K562 (cell line): ENCODE data around the gene NT5DC2. TPM values are rescaled to one million over a fixed set of nuclear protein-coding genes. Genes with fewer than 3 reads are reported as not detected.

Source experiments
- BRD4 ChIP-seq: fragments of 200-600 bp; sonication (generic); IDR thresholded peaks from 2 replicates; pipeline ENCODE4 v1.6.1; 2017; ENCODE audit warnings: inconsistent platforms
- FOXA3 ChIP-seq, 2 experiments: fragments of 450-650 bp in 1 of 2; sonication (generic) in 1 of 2; formaldehyde crosslinking; IDR thresholded peaks in 1 of 2; conservative IDR thresholded peaks in 1 of 2; 2 replicates each; pipeline versions ENCODE4 v1.4.0 to v1.8.0; 2020 to 2022; ENCODE audit warnings: mild to moderate bottlenecking in 2 of 2, missing genetic modification reagents in 1 of 2
- FOXP1 ChIP-seq: sonication (generic); formaldehyde crosslinking; IDR thresholded peaks from 2 replicates; pipeline ENCODE4 v1.8.0; 2022; ENCODE audit warnings: mild to moderate bottlenecking, missing genetic modification reagents
- JUND ChIP-seq, 2 experiments: IDR thresholded peaks; 2 replicates in 1 of 2; 3 replicates in 1 of 2; pipeline ENCODE4 v1.6.1; 2011; ENCODE audit warnings: borderline replicate concordance in 2 of 2, low read depth in 2 of 2, low read length in 2 of 2, improper control_type of control experiment in 1 of 2, missing biosample characterization in 1 of 2, missing genetic modification characterization in 1 of 2, missing genetic modification reagents in 1 of 2
- KAT7 ChIP-seq: sonication (generic); formaldehyde crosslinking; IDR thresholded peaks from 2 replicates; pipeline ENCODE4 v1.8.0; 2022; ENCODE audit warnings: missing genetic modification reagents, mild to moderate bottlenecking, borderline replicate concordance
- KDM2B ChIP-seq: fragments of 250-450 bp; sonication (Bioruptor Pico); IDR thresholded peaks from 2 replicates; pipeline ENCODE4 v1.8.0; 2021; ENCODE audit warnings: mild to moderate bottlenecking, moderate library complexity
- KHSRP ChIP-seq: fragments of 450-650 bp; IDR thresholded peaks from 2 replicates; pipeline ENCODE4 v1.6.1; 2017
- MAZ ChIP-seq, 2 experiments: fragments of 450-650 bp in 1 of 2; sonication (generic) in 1 of 2; formaldehyde crosslinking; IDR thresholded peaks in 1 of 2; conservative IDR thresholded peaks in 1 of 2; 2 replicates each; pipeline versions ENCODE4 v1.4.0 to v1.5.0; 2020; ENCODE audit warnings: mild to moderate bottlenecking in 1 of 2, missing genetic modification reagents in 1 of 2
- PRPF4 ChIP-seq: fragments of 200-400 bp; formaldehyde crosslinking; IDR thresholded peaks from one replicate; pipeline ENCODE4 v1.6.1; 2017; ENCODE audit warnings: low read length, low read depth, mild to moderate bottlenecking; ENCODE audit not compliant: insufficient read depth, poor library complexity, severe bottlenecking
- RBM17 ChIP-seq: fragments of 200-400 bp; formaldehyde crosslinking; IDR thresholded peaks from 2 replicates; pipeline ENCODE4 v1.6.1; 2017; ENCODE audit warnings: low read depth, mild to moderate bottlenecking, low read length, borderline replicate concordance
- SLC30A9 ChIP-seq: fragments of 250-450 bp; sonication (Bioruptor Pico); IDR thresholded peaks from 2 replicates; pipeline ENCODE4 v1.8.0; 2022; ENCODE audit warnings: mild to moderate bottlenecking, moderate library complexity
- SP1 ChIP-seq: sonication (generic); formaldehyde crosslinking; IDR thresholded peaks from 2 replicates; pipeline ENCODE4 v1.8.1; 2022; ENCODE audit warnings: mild to moderate bottlenecking, missing genetic modification reagents
- VEZF1 ChIP-seq: fragments of 200-800 bp; sonication (Bioruptor generic); IDR thresholded peaks from 2 replicates; pipeline ENCODE4 v1.6.1; 2017; ENCODE audit warnings: missing genetic modification characterization, missing compliant biosample characterization
- ZBED1 ChIP-seq: IDR thresholded peaks from 2 replicates; pipeline ENCODE4 v1.6.1; 2014
- ZBTB17 ChIP-seq: fragments of 450-650 bp; formaldehyde crosslinking; IDR thresholded peaks from 2 replicates; pipeline ENCODE4 v1.4.0; 2020; ENCODE audit warnings: mild to moderate bottlenecking
- ZFP1 ChIP-seq: fragments of 450-650 bp; formaldehyde crosslinking; IDR thresholded peaks from 2 replicates; pipeline ENCODE4 v1.4.0; 2020; ENCODE audit warnings: mild to moderate bottlenecking, mixed read lengths
- ZNF253 ChIP-seq: fragments of 250-450 bp; sonication (Bioruptor Pico); conservative IDR thresholded peaks from 2 replicates; pipeline ENCODE4 v1.6.1; 2021; ENCODE audit warnings: mild to moderate bottlenecking
- ZNF324 ChIP-seq: fragments of 250-450 bp; sonication (Bioruptor Pico); IDR thresholded peaks from 2 replicates; pipeline ENCODE4 v1.4.0; 2020; ENCODE audit warnings: mild to moderate bottlenecking
- ZNF449 ChIP-seq: fragments of 250-450 bp; sonication (Bioruptor Pico); IDR thresholded peaks from 2 replicates; pipeline ENCODE4 v1.8.0; 2022; ENCODE audit warnings: moderate library complexity, mild to moderate bottlenecking, inconsistent platforms
- ZNF766 ChIP-seq: fragments of 200-800 bp; sonication (Bioruptor generic); conservative IDR thresholded peaks from 2 replicates; pipeline ENCODE4 v1.6.1; 2016; ENCODE audit warnings: missing genetic modification characterization, missing compliant biosample characterization
- polyA plus RNA-seq, 8 experiments: library from polyadenylated mRNA; depleted of rRNA in 4 of 8; stranded (reverse) in 5 of 8; unstranded in 3 of 8; fragments of >200 nt; fragmentation: Nextera tagmentation in 2 of 8; fragmentation: Illumina TruSeq in 1 of 8; extraction: Ambion mirVana in 2 of 8; extraction: Trizol in 1 of 8; gene quantifications; 2 replicates each; pipeline versions ENCODE4 v1.2.1 to v1.2.3, GENCODE V29; 2011 to 2014; ENCODE audit warnings: inconsistent platforms in 1 of 8, missing spikeins in 1 of 8
- total RNA-seq, 7 experiments: library from RNA; depleted of rRNA in 6 of 7; stranded (reverse); fragments of >200 nt in 6 of 7; fragmentation: Illumina TruSeq in 2 of 7; extraction: Trizol in 2 of 7; gene quantifications; 2 replicates each; pipeline versions ENCODE4 v1.2.1 to v1.2.3, GENCODE V29; 2011 to 2021; ENCODE audit warnings: low replicate concordance in 1 of 7
- TF ChIP-seq, protein P1 (sequence below): fragments of 450-650 bp; conservative IDR thresholded peaks from 2 replicates; pipeline ENCODE4 v1.6.1; 2016; ENCODE audit warnings: missing genetic modification characterization, low read depth, mild to moderate bottlenecking, control low read depth, missing compliant biosample characterization
- TF ChIP-seq, protein P2 (sequence below): sonication (generic); formaldehyde crosslinking; IDR thresholded peaks from 2 replicates; pipeline ENCODE4 v1.8.0; 2023; ENCODE audit warnings: mild to moderate bottlenecking, missing genetic modification reagents

The NT5DC2 gene
- total and polyA plus RNA-seq, 9 of the 15 experiments (the other 6 are each of a cell fraction or from before 2014, with no cell fraction given), result 25.6 to 168 (median 122) TPM

DNA sequence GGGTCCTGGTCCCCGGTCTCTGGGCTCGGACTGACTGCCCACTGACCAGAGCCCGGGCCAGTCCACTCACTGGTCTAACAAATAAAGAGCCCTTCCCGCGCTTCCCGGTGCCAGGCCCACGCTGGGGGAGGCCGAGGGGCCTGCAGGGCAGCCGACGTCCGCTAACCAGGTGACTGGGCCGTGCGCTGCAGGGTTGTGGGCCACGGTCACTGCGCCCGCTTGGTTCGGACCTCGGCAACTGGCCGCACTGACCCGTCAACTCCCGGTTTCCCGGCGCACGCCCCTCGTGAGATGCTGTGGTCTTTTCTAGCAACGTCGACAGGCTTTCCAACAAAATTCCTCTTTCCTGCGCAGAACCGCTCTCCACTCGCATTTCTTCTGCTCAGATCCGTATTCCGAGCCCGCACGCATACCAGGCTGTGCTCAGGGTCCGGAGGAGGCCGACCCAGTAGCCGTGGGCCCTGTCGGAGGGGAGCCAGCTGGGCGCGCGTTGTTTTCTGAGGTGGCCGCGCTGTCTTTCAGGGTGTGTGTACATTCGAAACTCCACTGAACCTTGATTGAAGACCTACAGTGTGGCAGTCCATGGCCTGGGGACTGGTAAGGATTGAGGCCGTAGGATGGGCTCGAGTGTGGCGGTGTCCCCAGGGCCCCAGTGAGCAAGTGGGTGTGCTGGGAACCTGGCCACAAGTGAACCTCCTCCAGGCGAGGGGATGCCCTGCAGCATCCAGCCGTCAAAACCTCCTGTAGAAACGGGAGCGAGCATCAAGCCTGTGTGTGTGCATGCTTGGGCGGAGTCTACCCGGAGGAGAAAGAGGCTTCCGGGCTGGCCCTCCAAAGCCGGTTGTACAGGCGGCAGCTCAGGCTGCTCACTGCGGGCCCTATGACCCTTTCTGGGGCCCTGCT is 875 bp upstream of the NT5DC2 start (continued):
- TF ChIP-seq, protein P1, sequence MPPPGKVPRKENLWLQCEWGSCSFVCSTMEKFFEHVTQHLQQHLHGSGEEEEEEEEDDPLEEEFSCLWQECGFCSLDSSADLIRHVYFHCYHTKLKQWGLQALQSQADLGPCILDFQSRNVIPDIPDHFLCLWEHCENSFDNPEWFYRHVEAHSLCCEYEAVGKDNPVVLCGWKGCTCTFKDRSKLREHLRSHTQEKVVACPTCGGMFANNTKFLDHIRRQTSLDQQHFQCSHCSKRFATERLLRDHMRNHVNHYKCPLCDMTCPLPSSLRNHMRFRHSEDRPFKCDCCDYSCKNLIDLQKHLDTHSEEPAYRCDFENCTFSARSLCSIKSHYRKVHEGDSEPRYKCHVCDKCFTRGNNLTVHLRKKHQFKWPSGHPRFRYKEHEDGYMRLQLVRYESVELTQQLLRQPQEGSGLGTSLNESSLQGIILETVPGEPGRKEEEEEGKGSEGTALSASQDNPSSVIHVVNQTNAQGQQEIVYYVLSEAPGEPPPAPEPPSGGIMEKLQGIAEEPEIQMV (tag), result no peak
- no peak for TF ChIP-seq VEZF1 (CRISPR knock-in tag)
- no peak for TF ChIP-seq ZNF253 (CRISPR knock-in tag)
- no peak for TF ChIP-seq KDM2B (CRISPR knock-in tag)
- TF ChIP-seq ZBTB17 (CRISPR knock-in tag), result no peak
- TF ChIP-seq MAZ (CRISPR knock-in tag; conservative IDR thresholded peaks at IDR 0.05 in 1 of 2, IDR thresholded peaks at IDR 0.05 in 1 of 2), result no peak
- TF ChIP-seq BRD4, result no peak
- no peak for TF ChIP-seq ZNF766 (CRISPR knock-in tag)
- no peak for TF ChIP-seq ZBED1
- no peak for TF ChIP-seq ZNF449 (CRISPR knock-in tag)
- TF ChIP-seq JUND (IDR thresholded peaks at IDR 0.05; ENCODE audit: borderline replicate concordance, low read depth, low read length), result no peak
- no peak for TF ChIP-seq JUND (tag; IDR thresholded peaks at IDR 0.05; ENCODE audit: borderline replicate concordance, low read depth, low read length)
- no peak for TF ChIP-seq PRPF4
- peak in 1 of 2 experiments; percentile 31; a peak in 1 of 4 replicates for TF ChIP-seq FOXA3 (CRISPR knock-in tag; conservative IDR thresholded peaks at IDR 0.05 in 1 of 2, IDR thresholded peaks at IDR 0.05 in 1 of 2)
- TF ChIP-seq ZFP1, result no peak
- TF ChIP-seq KHSRP, result no peak
- no peak for TF ChIP-seq ZNF324 (CRISPR knock-in tag)
- 0 out of 2 replicates have a peak, but pooled peaks have one; percentile 51 for TF ChIP-seq KAT7
- TF ChIP-seq FOXP1 (CRISPR knock-in tag), result peak; percentile 1; the same call in 1 of the 2 replicates
- TF ChIP-seq RBM17, result no peak
- TF ChIP-seq, protein P2, sequence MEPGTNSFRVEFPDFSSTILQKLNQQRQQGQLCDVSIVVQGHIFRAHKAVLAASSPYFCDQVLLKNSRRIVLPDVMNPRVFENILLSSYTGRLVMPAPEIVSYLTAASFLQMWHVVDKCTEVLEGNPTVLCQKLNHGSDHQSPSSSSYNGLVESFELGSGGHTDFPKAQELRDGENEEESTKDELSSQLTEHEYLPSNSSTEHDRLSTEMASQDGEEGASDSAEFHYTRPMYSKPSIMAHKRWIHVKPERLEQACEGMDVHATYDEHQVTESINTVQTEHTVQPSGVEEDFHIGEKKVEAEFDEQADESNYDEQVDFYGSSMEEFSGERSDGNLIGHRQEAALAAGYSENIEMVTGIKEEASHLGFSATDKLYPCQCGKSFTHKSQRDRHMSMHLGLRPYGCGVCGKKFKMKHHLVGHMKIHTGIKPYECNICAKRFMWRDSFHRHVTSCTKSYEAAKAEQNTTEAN (CRISPR knock-in tag), result no peak
- no peak for TF ChIP-seq SLC30A9 (CRISPR knock-in tag)
- peak; percentile 61 for TF ChIP-seq SP1 (CRISPR knock-in tag)
